Measurements from ENCODE around the gene HDLBP.

GRCh38 chr2:241187101-241187917 is 128.2 kb downstream of the HDLBP start:
- TF ChIP-seq, protein P1, sequence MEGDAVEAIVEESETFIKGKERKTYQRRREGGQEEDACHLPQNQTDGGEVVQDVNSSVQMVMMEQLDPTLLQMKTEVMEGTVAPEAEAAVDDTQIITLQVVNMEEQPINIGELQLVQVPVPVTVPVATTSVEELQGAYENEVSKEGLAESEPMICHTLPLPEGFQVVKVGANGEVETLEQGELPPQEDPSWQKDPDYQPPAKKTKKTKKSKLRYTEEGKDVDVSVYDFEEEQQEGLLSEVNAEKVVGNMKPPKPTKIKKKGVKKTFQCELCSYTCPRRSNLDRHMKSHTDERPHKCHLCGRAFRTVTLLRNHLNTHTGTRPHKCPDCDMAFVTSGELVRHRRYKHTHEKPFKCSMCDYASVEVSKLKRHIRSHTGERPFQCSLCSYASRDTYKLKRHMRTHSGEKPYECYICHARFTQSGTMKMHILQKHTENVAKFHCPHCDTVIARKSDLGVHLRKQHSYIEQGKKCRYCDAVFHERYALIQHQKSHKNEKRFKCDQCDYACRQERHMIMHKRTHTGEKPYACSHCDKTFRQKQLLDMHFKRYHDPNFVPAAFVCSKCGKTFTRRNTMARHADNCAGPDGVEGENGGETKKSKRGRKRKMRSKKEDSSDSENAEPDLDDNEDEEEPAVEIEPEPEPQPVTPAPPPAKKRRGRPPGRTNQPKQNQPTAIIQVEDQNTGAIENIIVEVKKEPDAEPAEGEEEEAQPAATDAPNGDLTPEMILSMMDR (conservative IDR thresholded peaks at IDR 0.05), result no peak
- TF ChIP-seq EZH2 (IDR thresholded peaks at IDR 0.05; ENCODE audit: low read depth), result no peak

Data from PC-9 (cell line).